ENCODE data around the gene GDI1. TPM values are rescaled to one million over a fixed set of nuclear protein-coding genes. Genes with fewer than 3 reads are reported as not detected.

GDI1 gene
- total and polyA plus RNA-seq, 2 of the 8 experiments (the other 6 are each of a cell fraction or from before 2014, with no cell fraction given), result 83.1 to 136 TPM

- TF ChIP-seq, protein P1, sequence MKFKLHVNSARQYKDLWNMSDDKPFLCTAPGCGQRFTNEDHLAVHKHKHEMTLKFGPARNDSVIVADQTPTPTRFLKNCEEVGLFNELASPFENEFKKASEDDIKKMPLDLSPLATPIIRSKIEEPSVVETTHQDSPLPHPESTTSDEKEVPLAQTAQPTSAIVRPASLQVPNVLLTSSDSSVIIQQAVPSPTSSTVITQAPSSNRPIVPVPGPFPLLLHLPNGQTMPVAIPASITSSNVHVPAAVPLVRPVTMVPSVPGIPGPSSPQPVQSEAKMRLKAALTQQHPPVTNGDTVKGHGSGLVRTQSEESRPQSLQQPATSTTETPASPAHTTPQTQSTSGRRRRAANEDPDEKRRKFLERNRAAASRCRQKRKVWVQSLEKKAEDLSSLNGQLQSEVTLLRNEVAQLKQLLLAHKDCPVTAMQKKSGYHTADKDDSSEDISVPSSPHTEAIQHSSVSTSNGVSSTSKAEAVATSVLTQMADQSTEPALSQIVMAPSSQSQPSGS (IDR thresholded peaks at IDR 0.05; ENCODE audit: low read length), result peak; percentile 76; the same call in 1 of the 2 replicates
- no peak for TF ChIP-seq JUND (IDR thresholded peaks at IDR 0.05; ENCODE audit: low read length)
- TF ChIP-seq, protein P2, sequence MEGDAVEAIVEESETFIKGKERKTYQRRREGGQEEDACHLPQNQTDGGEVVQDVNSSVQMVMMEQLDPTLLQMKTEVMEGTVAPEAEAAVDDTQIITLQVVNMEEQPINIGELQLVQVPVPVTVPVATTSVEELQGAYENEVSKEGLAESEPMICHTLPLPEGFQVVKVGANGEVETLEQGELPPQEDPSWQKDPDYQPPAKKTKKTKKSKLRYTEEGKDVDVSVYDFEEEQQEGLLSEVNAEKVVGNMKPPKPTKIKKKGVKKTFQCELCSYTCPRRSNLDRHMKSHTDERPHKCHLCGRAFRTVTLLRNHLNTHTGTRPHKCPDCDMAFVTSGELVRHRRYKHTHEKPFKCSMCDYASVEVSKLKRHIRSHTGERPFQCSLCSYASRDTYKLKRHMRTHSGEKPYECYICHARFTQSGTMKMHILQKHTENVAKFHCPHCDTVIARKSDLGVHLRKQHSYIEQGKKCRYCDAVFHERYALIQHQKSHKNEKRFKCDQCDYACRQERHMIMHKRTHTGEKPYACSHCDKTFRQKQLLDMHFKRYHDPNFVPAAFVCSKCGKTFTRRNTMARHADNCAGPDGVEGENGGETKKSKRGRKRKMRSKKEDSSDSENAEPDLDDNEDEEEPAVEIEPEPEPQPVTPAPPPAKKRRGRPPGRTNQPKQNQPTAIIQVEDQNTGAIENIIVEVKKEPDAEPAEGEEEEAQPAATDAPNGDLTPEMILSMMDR (IDR thresholded peaks at IDR 0.05; ENCODE audit: control extremely low read depth in 1 of 3, insufficient read depth in 1 of 3, low read depth in 1 of 3, low read length in 3 of 3), result no peak
- TF ChIP-seq TEAD4 (IDR thresholded peaks at IDR 0.05; ENCODE audit: low read depth, low read length), result no peak
- TF ChIP-seq KDM4A (IDR thresholded peaks at IDR 0.05; ENCODE audit: low read depth, low read length, severe bottlenecking), result peak; percentile 25
- peak; percentile 95 for TF ChIP-seq GTF2F1 (IDR thresholded peaks at IDR 0.05; ENCODE audit: borderline replicate concordance, low read depth, low read length)
- TF ChIP-seq RBBP5 (IDR thresholded peaks at IDR 0.05; ENCODE audit: borderline replicate concordance, low read depth, low read length), result no peak
- no peak for TF ChIP-seq TCF12 (IDR thresholded peaks at IDR 0.05; ENCODE audit: low read depth, low read length)
- peak; percentile 73 for TF ChIP-seq NRF1 (IDR thresholded peaks at IDR 0.05; ENCODE audit: low read depth, low read length)
- TF ChIP-seq TAF7 (optimal IDR thresholded peaks at IDR 0.05; ENCODE audit: borderline replicate concordance, low read depth, low read length), result peak; percentile 96
- peak in 1 of 2 experiments; percentile 99; a peak in 2 of 3 replicates for TF ChIP-seq POLR2A (IDR thresholded peaks at IDR 0.05; ENCODE audit: control extremely low read depth in 1 of 2, low read depth in 2 of 2, low read length in 2 of 2)
- TF ChIP-seq CREB1 (IDR thresholded peaks at IDR 0.05), result peak; percentile 94
- no peak for TF ChIP-seq ATF3 (IDR thresholded peaks at IDR 0.05; ENCODE audit: insufficient read depth, low read depth, low read length)
- no peak for TF ChIP-seq RAD21 (IDR thresholded peaks at IDR 0.05 in 1 of 2, conservative IDR thresholded peaks at IDR 0.05 in 1 of 2; ENCODE audit: low read depth in 2 of 2, low read length in 2 of 2)
- TF ChIP-seq NANOG (IDR thresholded peaks at IDR 0.05; ENCODE audit: insufficient read depth, low read depth, low read length, poor library complexity, severe bottlenecking), result no peak
- TF ChIP-seq MAX (IDR thresholded peaks at IDR 0.05), result peak; percentile 85
- 0 out of 4 replicates have a peak, but pooled peaks have one; percentile 6 to 53 for TF ChIP-seq SIN3A (conservative IDR thresholded peaks at IDR 0.05 in 1 of 2, IDR thresholded peaks at IDR 0.05 in 1 of 2; ENCODE audit: low read depth in 1 of 2, low read length in 2 of 2)
- peak; percentile 80 for TF ChIP-seq PHF8 (conservative IDR thresholded peaks at IDR 0.05; ENCODE audit: low read depth, low read length)
These were observed 38.9 kb upstream of the GDI1 start, which contains the start of gene RPL10 (continued) for GRCh38 chrX:154397888-154398667.

All from H1 (cell line).